K562 (cell line): ENCODE data around the gene ABHD17B. TPM values are rescaled to one million over a fixed set of nuclear protein-coding genes. Genes with fewer than 3 reads are reported as not detected.

Source experiments
- ETS2 ChIP-seq: IDR thresholded peaks from 2 replicates; pipeline ENCODE4 v1.6.1; 2016; ENCODE audit warnings: borderline replicate concordance, missing genetic modification characterization, mild to moderate bottlenecking, moderate library complexity, missing compliant biosample characterization; ENCODE audit not compliant: poor library complexity, severe bottlenecking
- HIVEP1 ChIP-seq: fragments of 250-450 bp; sonication (Bioruptor Pico); IDR thresholded peaks from 2 replicates; pipeline ENCODE4 v1.4.0; 2020; ENCODE audit warnings: mild to moderate bottlenecking
- KDM1A ChIP-seq, 2 experiments: fragments of 450-650 bp; IDR thresholded peaks; 2 replicates each; pipeline ENCODE4 v1.6.1; 2016; ENCODE audit warnings: mild to moderate bottlenecking in 2 of 2
- MTA2 ChIP-seq: fragments of 450-650 bp; IDR thresholded peaks from 2 replicates; pipeline ENCODE4 v1.6.1; 2016; ENCODE audit warnings: low read depth
- NR1H2 ChIP-seq: sonication (generic); formaldehyde crosslinking; IDR thresholded peaks from 2 replicates; pipeline ENCODE4 v1.4.0; 2020; ENCODE audit warnings: mild to moderate bottlenecking, missing genetic modification reagents
- RBBP5 ChIP-seq: fragments of 200-600 bp; sonication (generic); IDR thresholded peaks from 2 replicates; pipeline ENCODE4 v1.6.1; 2012; ENCODE audit warnings: borderline replicate concordance, mild to moderate bottlenecking, low read length, control low read depth, inconsistent platforms; ENCODE audit not compliant: insufficient read depth, poor library complexity, severe bottlenecking
- YY1 ChIP-seq, 3 experiments: IDR thresholded peaks; 2 replicates each; pipeline ENCODE4 v1.6.1; 2011; ENCODE audit warnings: low read length in 2 of 3, mild to moderate bottlenecking in 2 of 3, moderate library complexity in 2 of 3, borderline replicate concordance in 1 of 3, control low read depth in 1 of 3, low read depth in 1 of 3; ENCODE audit not compliant: insufficient read depth in 3 of 3, insufficient replicate concordance in 2 of 3, control insufficient read depth in 1 of 3, insufficient read length in 1 of 3; ENCODE audit errors: extremely low read depth in 1 of 3
- ZKSCAN8 ChIP-seq: fragments of 200-800 bp; sonication (Bioruptor generic); IDR thresholded peaks from 2 replicates; pipeline ENCODE4 v1.6.1; 2016; ENCODE audit warnings: missing genetic modification characterization, missing compliant biosample characterization
- ZNF146 ChIP-seq: IDR thresholded peaks from one replicate; pipeline ENCODE4 v1.6.1; 2018; ENCODE audit warnings: missing compliant biosample characterization; ENCODE audit not compliant: unreplicated experiment
- polyA plus RNA-seq, 8 experiments: library from polyadenylated mRNA; depleted of rRNA in 4 of 8; stranded (reverse) in 5 of 8; unstranded in 3 of 8; fragments of >200 nt; fragmentation: Nextera tagmentation in 2 of 8; fragmentation: Illumina TruSeq in 1 of 8; extraction: Ambion mirVana in 2 of 8; extraction: Trizol in 1 of 8; gene quantifications; 2 replicates each; pipeline versions ENCODE4 v1.2.1 to v1.2.3, GENCODE V29; 2011 to 2014; ENCODE audit warnings: inconsistent platforms in 1 of 8, missing spikeins in 1 of 8
- total RNA-seq, 7 experiments: library from RNA; depleted of rRNA in 6 of 7; stranded (reverse); fragments of >200 nt in 6 of 7; fragmentation: Illumina TruSeq in 2 of 7; extraction: Trizol in 2 of 7; gene quantifications; 2 replicates each; pipeline versions ENCODE4 v1.2.1 to v1.2.3, GENCODE V29; 2011 to 2021; ENCODE audit warnings: low replicate concordance in 1 of 7
- TF ChIP-seq, protein P1 (sequence below): fragments of 250-450 bp; sonication (Bioruptor Pico); IDR thresholded peaks from 2 replicates; pipeline ENCODE4 v1.4.0; 2020; ENCODE audit warnings: borderline replicate concordance
- TF ChIP-seq, protein P2 (sequence below): fragments of 250-450 bp; sonication (Bioruptor Pico); IDR thresholded peaks from 2 replicates; pipeline ENCODE4 v1.5.0; 2020; ENCODE audit warnings: mild to moderate bottlenecking, borderline replicate concordance
- TF ChIP-seq, protein P3 (sequence below): fragments of 450-650 bp; IDR thresholded peaks from one replicate; pipeline ENCODE4 v1.6.1; 2018; ENCODE audit warnings: mild to moderate bottlenecking, moderate library complexity; ENCODE audit not compliant: partially characterized antibody
- TF ChIP-seq, protein P4 (sequence below): fragments of 250-450 bp; sonication (Bioruptor Pico); IDR thresholded peaks from 2 replicates; pipeline ENCODE4 v1.4.0; 2020
- TF ChIP-seq, protein P5 (sequence below): fragments of 250-450 bp; sonication (Bioruptor Pico); IDR thresholded peaks from 2 replicates; pipeline ENCODE4 v1.5.0; 2021

The ABHD17B gene
- total and polyA plus RNA-seq, 9 of the 15 experiments (the other 6 are each of a cell fraction or from before 2014, with no cell fraction given) = 1.9 to 13.4 (median 10.1) TPM

DNA sequence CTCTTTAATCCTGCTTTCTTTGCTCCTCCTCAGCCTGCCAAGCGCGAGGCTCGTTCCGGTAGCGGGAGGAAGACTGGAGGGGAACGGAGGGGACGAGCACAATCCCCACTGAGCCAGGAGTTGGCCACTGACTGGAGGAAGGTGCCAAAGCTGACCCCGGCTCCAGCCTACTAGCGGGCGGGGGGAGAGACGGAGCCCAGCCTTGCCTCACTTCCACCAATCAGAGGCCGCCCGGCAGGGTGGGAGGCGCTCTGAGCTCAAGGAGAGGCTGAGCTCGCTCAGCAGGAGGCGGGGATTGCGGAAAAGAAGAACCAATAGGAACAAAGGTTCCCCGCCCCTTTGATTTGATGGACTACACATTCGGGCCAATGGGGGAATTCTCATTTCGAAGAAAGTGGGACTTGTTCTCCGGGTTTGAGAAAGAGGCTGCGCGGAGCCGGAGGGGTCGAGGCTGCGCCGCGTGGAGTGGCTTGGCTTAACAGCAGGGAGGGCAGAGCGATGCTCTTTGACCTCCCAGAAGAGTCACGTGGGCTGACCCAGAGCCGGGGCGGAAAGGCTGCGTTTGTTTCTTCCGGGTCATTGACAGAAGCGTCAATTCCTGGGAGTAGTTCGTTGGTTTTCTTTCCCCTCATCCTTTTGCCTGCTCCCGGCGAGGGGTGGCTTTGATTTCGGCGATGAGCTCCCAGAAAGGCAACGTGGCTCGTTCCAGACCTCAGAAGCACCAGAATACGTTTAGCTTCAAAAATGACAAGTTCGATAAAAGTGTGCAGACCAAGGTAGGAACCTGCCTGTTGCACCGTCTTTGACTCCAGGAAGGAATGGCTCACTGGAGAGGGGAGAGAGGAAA is at the start of gene ABHD17B, which contains the start of gene C9orf85 (continued):
- TF ChIP-seq HIVEP1 (CRISPR knock-in tag) (no peak), KDM1A (IDR thresholded peaks at IDR 0.05) (no peak), NR1H2 (CRISPR knock-in tag) (no peak), MTA2 (peak; percentile 56), ETS2 (tag) (no peak), RBBP5 (peak; percentile 42), YY1 (IDR thresholded peaks at IDR 0.05; ENCODE audit: borderline replicate concordance in 1 of 3, control insufficient read depth in 1 of 3, extremely low read depth in 1 of 3, insufficient read depth in 3 of 3, insufficient read length in 1 of 3, insufficient replicate concordance in 2 of 3, low read depth in 1 of 3, low read length in 2 of 3) (peak in 2 of 3 experiments; percentile 20 to 36), ZNF146 (no peak), ZKSCAN8 (CRISPR knock-in tag) (no peak)
- TF ChIP-seq, protein P1, sequence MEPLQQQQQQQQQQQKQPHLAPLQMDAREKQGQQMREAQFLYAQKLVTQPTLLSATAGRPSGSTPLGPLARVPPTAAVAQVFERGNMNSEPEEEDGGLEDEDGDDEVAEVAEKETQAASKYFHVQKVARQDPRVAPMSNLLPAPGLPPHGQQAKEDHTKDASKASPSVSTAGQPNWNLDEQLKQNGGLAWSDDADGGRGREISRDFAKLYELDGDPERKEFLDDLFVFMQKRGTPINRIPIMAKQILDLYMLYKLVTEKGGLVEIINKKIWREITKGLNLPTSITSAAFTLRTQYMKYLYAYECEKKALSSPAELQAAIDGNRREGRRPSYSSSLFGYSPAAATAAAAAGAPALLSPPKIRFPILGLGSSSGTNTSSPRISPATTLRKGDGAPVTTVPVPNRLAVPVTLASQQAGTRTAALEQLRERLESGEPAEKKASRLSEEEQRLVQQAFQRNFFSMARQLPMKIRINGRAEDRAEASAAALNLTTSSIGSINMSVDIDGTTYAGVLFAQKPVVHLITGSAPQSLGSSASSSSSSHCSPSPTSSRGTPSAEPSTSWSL (CRISPR knock-in tag) = no peak
- TF ChIP-seq, protein P2, sequence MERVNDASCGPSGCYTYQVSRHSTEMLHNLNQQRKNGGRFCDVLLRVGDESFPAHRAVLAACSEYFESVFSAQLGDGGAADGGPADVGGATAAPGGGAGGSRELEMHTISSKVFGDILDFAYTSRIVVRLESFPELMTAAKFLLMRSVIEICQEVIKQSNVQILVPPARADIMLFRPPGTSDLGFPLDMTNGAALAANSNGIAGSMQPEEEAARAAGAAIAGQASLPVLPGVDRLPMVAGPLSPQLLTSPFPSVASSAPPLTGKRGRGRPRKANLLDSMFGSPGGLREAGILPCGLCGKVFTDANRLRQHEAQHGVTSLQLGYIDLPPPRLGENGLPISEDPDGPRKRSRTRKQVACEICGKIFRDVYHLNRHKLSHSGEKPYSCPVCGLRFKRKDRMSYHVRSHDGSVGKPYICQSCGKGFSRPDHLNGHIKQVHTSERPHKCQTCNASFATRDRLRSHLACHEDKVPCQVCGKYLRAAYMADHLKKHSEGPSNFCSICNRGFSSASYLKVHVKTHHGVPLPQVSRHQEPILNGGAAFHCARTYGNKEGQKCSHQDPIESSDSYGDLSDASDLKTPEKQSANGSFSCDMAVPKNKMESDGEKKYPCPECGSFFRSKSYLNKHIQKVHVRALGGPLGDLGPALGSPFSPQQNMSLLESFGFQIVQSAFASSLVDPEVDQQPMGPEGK (CRISPR knock-in tag) = no peak
- TF ChIP-seq, protein P3, sequence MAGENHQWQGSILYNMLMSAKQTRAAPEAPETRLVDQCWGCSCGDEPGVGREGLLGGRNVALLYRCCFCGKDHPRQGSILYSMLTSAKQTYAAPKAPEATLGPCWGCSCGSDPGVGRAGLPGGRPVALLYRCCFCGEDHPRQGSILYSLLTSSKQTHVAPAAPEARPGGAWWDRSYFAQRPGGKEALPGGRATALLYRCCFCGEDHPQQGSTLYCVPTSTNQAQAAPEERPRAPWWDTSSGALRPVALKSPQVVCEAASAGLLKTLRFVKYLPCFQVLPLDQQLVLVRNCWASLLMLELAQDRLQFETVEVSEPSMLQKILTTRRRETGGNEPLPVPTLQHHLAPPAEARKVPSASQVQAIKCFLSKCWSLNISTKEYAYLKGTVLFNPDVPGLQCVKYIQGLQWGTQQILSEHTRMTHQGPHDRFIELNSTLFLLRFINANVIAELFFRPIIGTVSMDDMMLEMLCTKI = no peak
- TF ChIP-seq, protein P4, sequence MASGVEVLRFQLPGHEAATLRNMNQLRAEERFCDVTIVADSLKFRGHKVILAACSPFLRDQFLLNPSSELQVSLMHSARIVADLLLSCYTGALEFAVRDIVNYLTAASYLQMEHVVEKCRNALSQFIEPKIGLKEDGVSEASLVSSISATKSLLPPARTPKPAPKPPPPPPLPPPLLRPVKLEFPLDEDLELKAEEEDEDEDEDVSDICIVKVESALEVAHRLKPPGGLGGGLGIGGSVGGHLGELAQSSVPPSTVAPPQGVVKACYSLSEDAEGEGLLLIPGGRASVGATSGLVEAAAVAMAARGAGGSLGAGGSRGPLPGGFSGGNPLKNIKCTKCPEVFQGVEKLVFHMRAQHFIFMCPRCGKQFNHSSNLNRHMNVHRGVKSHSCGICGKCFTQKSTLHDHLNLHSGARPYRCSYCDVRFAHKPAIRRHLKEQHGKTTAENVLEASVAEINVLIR (CRISPR knock-in tag) = no peak
- TF ChIP-seq, protein P5, sequence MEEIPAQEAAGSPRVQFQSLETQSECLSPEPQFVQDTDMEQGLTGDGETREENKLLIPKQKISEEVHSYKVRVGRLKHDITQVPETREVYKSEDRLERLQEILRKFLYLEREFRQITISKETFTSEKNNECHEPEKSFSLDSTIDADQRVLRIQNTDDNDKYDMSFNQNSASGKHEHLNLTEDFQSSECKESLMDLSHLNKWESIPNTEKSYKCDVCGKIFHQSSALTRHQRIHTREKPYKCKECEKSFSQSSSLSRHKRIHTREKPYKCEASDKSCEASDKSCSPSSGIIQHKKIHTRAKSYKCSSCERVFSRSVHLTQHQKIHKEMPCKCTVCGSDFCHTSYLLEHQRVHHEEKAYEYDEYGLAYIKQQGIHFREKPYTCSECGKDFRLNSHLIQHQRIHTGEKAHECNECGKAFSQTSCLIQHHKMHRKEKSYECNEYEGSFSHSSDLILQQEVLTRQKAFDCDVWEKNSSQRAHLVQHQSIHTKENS = no peak
